ENCODE data around the gene THAP2.
"Not testable (repeated sequence)": the region's sequence is repeated elsewhere in the genome, so short reads cannot be mapped to it uniquely, and the experiment has no call there.

THAP2 gene

GRCh38 chr12:71664411-71665089, 449 bp downstream of the THAP2 start:
- no peak for DNase-seq

DNA sequence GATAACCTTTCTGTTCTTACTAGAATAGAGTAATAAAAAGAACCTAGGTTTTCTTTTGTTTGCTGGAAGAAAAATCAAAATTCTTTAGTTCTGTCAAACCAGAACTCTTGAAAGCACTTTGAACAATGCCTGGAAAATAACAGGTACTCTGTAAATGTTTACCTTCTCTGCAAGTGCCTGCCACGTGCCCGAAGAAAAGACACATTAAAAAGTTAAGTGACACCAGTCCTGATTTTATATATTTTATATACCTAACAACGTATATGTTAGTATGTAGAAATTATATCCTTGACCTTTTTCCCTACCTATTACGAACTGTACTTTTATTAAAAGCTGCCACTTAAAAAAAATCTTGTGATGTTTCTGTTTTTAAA, 976 bp downstream of the THAP2 start:
- no peak for DNase-seq

- DNase-seq = no peak
Observed at GRCh38 chr12:71666259-71666658, 2.2 kb downstream of the THAP2 start.

DNA sequence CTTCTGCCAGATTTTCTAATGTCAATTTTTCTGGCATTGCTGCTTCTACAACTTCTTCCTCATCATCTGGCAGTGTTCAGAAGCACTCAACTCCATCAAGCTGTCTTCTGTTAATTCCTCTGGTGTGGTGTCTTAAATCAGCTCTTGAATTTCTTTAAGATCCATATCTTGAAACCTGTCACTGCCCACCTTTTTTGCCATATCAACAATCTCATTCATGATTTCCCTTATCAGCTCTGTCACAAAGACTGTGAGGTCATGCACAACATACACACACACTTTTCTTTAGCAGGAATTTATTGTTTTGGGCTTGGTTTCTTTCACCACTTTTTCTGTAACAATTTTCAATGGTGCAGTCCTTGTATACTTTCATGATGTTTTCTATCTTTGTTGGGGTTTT, 7.2 kb downstream of the THAP2 start:
- DNase-seq = no peak

- DNase-seq = peak; percentile 37
Observed at GRCh38 chr12:71671816-71672215, 7.7 kb downstream of the THAP2 start.

DNA sequence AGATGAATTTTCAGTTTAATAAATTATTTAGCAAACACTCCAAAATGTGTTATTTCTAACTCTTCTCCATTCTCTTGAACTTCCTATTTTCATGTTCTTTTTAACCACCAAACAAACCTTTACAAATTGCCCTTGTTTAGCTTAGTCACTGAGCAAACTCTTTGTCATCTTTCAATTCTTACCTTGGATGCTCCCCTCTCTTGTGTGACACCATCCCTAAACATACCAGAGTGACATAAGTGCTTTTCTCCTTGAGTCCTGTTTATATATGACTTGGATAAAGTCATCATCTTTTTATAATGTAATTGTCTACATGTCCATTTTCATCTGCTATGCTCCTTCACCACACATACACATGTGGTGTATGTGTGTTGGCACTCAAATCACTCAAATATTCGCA, 18.4 kb downstream of the THAP2 start:
- no peak for DNase-seq

- DNase-seq = no peak
Observed at GRCh38 chr12:71683633-71684032, 19.5 kb downstream of the THAP2 start.

- DNase-seq = no peak
Observed at GRCh38 chr12:71684081-71684480, 20.0 kb downstream of the THAP2 start.

DNA sequence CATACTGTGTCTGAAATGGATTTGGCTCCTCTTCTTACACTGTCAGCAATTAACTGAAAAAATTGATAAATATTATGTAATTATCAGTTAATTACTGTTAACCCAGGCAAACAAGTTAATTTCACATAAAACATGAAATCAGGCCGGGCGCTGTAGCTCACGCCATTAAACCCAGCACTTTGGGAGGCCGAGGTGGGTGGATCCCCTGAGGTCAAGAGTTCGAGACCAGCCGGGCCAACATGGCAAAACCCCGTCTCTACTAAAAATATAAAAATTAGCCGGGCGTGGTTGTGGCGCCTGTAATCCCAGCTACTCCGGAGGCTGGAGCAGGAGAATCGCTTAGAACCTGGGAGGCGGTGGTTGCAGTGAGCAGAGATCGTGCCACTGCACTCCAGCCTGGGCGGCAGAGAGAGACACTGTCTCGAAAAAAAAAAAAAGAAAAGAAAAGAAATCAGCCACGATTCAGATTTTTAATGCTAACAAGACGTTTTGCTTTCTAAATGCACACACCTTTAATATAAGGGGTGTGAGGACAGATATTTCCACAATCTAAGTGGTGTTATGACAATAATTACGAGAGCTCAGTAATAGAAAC, 21.3 kb downstream of the THAP2 start:
- DNase-seq = no peak

DNA sequence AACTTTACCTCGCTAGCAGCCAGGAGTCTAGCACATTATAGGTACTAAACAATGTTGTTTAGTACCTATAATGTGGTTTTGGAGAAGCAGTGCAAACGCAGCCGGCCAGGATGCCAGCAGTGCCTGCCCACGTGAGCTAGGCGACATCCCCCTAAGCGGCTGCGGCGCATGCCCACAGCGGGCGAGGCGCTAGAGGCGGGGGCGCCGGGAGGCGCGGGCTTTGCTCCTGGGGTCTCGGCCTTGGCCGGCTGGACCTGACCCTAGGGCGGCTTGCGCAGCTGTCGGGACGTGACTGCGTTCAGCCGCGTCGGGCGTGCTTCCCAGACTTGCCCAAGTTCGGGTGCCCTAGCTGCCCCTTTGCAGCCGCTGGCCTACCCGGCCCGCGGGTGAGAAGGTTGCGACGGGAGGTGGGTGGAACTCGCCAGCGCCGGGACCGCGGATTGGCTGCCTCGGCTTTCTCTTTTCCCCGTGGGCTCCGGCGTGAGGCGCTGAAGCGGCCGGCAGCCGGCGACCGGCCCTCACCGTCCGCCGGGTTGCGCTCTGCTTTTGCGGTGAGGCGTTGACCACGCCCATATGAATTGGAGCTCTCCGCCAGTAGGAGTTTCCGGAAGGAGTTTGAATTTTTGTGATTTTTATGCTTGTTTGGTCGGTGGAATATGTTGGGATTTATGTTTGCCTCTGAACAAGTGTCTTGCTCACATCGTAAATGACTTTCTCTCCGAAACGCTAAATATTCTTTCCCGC, 22.0 kb downstream of the THAP2 start, which contains the start of gene TMEM19:
Gene TMEM19, plus strand, starts transcription at position 169 of the 744 bp plus-strand sequence. CDS start 599 bp downstream, outside the sequence.
- peak; percentile 71 for DNase-seq

- DNase-seq = no peak
Observed at GRCh38 chr12:71686658-71687025, 22.5 kb downstream of the THAP2 start.

DNA sequence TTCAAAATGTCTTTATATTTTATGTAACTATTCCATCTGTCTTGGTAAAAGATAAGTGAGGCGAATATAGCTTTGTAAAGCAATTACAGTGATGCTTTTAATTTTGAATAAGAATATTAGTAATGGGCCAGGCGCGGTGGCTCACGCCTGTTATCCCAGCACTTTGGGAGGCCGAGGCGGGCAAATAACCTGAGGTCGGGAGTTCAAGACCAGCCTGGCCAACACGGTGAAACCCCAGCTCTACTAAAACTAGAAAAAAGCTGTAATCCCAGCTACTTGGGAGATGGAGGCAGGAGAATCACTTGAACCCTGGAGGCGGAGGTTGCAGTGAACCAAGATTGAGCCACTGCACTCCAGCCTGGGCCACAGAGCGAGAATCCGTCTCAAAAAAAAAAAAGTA, 23.1 kb downstream of the THAP2 start:
- not testable (repeated sequence) for DNase-seq

DNA sequence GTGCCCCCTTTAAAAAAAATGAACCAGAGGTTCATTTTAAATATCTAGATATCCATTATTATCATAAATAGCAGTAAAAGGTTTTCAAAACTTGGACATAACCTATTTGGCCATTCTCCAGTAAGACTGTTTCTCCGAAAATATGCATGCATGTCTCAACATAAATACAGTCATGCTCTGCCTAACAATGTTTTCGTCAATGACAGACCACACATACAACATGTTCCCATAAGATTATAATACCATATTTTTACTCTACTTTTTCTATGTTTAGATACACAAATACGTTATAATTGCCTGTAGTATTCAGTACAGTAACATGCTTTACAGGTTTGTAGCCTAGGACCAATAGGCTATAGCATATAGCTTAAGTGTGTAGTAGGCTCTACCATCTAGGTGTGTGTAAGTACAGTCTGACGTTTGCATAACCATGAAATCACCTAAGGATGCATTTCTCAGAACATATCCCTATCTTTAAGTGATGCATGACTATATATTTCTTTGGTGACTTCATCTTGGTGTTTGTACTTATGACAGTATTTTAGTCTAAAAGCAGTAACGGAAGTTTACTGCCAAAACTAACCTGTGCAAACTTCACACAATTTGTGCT, 25.0 kb downstream of the THAP2 start:
- no peak for DNase-seq

DNA sequence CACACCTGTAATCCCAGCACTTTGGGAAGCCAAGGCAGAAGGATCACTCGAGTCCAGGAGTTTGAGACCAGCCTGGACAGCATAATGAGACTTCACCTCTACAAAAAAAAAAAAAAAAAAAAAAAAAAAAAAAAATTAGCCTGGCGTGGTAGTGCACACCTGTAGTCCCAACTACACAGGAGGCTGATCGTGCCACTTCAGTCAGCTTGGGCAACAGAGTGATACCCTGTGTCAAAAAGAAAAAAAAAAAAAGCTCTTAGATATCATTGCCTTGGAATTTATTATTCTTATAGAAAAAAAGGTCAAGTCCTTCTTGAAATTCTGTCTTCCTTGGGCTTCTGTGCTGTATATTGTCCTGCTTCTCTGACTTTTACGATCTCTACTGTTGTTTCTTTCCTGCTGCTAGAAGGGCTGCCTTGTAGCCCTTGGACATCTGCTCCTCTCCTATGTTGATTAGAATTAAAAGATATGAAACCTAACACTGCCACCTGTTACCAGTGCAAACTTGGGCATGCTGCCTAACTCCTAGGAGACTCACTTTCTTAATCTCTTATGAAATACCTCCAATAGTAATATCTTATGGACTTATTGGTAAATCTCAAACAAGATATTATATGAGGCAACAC, 27.5 kb downstream of the THAP2 start:
- DNase-seq = peak; percentile 69

DNA sequence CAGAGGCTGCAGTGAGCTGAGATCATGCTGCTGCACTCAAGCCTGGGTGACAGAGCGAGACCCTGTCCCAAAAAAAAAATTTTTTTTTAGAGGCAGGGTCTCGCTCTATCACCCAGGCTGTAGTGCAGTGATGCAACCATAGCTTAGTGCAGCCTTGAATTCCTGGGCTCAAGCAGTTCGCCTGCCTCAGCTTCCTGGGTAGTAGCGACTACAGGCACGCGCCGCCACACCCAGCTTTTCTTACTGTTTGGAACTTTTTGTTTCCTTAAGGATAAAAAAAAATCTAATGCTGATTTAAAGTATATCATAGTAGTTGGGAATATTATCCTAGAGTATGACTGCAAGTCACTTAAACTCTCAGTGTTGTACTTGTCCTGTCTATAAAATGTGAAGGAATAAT, 29.0 kb downstream of the THAP2 start:
- no peak for DNase-seq

- DNase-seq = not testable (repeated sequence)
Observed at GRCh38 chr12:71693651-71694050, 29.6 kb downstream of the THAP2 start.

DNA sequence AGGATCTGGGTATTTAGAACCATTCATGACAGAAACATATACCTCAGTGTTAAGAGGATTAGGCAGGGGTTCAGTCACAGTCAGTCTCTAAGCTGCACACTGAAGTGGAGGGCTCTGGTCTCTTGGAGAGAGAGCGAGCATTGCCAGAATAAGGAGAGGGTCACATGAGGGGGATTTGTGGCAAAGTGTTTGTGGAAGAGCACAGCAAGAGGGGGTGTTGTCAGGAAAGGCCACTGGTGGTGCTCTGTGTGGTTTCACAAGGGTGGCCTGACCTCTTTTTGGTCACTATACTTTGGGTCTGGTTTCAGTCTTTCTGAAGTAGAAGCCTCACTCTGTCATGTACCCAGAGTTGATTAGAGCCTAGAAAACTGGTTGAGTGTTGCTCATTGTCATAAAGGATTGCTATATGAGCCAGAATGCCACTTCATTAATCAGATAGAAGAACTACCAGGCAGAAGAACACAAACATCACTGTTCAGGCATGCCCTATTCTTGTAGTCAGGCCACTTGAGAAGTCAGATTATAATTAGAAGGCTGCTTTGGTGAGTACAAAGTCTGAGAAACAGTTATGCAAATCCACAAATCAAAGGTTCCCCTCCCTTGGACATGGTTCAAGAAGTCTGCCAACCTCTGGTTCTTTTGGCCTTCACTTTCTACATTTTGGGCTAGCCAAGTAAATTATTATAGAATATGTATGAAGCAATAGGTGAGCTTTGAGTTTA, 30.2 kb downstream of the THAP2 start:
- no peak for DNase-seq

- DNase-seq = no peak
Observed at GRCh38 chr12:71695782-71696181, 31.7 kb downstream of the THAP2 start.

DNA sequence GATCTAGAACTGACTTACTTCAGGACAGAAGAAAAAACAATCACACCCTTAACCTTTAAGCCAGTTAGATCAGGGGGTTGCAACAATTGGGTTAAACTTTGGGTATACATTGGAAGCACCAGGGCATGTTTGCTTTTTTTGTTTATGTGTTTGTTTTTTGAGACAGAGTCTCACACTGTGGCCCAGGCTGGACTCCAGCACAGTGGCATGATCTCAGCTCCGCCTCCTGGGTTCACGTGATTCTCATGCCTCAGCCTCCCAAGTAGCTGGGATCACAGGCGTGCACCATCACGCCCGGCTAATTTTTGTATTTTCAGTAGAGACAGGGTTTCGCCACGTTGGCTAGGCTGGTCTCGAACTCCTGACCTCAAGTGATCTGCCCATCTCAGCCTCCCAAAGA, 38.1 kb downstream of the THAP2 start:
- DNase-seq = not testable (repeated sequence)

DNA sequence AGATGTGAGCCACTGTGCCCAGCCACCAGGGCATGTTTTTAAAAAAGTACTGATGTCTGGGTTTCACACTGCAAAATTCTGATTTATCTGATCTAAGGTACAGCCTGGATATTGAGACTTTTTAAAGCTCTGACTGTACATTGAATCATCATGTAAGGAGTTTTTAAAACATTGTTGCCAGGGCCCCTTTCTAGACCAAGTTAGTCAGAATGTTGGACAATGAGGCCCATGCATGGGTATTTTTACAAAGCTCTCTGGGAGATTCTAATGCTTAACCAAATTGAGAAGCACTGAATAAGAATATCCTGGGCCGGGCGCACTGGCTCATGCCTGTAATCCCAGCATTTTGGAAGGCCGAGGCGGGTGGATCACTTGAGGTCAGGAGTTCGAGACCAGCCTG, 38.5 kb downstream of the THAP2 start:
- DNase-seq = no peak

- no peak for DNase-seq
Observed at GRCh38 chr12:71703206-71703605, 39.1 kb downstream of the THAP2 start.

GRCh38 chr12:71704920-71705319, 40.8 kb downstream of the THAP2 start:
- no peak for DNase-seq

- no peak for DNase-seq
Observed at GRCh38 chr12:71708658-71709057, 44.6 kb downstream of the THAP2 start.

Measured in NCI-H2029 treated with DMSO at 0.1 percent for 48 hours (cell line).